H9 (cell line): ENCODE measurements around the gene BTLA. TPM values are rescaled to one million over a fixed set of nuclear protein-coding genes. Genes with fewer than 3 reads are reported as not detected.

ENCODE experiments used
- DNase-seq: peaks from one replicate; pipeline ENCODE4 v3.0.0-alpha.2; 2017
- H2AFZ ChIP-seq: one replicate; pipeline ENCODE4 v1.6.1; 2013; ENCODE audit warnings: mild to moderate bottlenecking, low read length, control low read depth, moderate library complexity
- H2AK5ac ChIP-seq: 2 replicates; pipeline ENCODE4 v1.6.1; 2013; ENCODE audit warnings: low read length, control low read depth, mixed read lengths; ENCODE audit not compliant: insufficient read length
- H2BK120ac ChIP-seq: one replicate; pipeline ENCODE4 v1.6.1; 2013; ENCODE audit warnings: low read depth, mild to moderate bottlenecking, low read length, control low read depth, inconsistent platforms; ENCODE audit not compliant: poor library complexity, severe bottlenecking
- H2BK12ac ChIP-seq: 2 replicates; pipeline ENCODE4 v1.6.1; 2013; ENCODE audit warnings: low read length, control low read depth, mixed read lengths, low read depth; ENCODE audit not compliant: insufficient read length
- H2BK15ac ChIP-seq: 2 replicates; pipeline ENCODE4 v1.6.1; 2013; ENCODE audit warnings: low read depth, low read length, control low read depth
- H2BK20ac ChIP-seq: one replicate; pipeline ENCODE4 v1.6.1; 2013; ENCODE audit warnings: low read depth, mild to moderate bottlenecking, low read length, control low read depth, inconsistent platforms; ENCODE audit not compliant: poor library complexity, severe bottlenecking
- H2BK5ac ChIP-seq: 2 replicates; pipeline ENCODE4 v1.6.1; 2013; ENCODE audit warnings: low read length, control low read depth, mixed read lengths; ENCODE audit not compliant: insufficient read length
- H3K14ac ChIP-seq: 2 replicates; pipeline ENCODE4 v1.6.1; 2013; ENCODE audit warnings: low read length, control low read depth; ENCODE audit not compliant: insufficient read depth
- H3K18ac ChIP-seq: 2 replicates; pipeline ENCODE4 v1.6.1; 2013; ENCODE audit warnings: low read depth, mild to moderate bottlenecking, mixed read lengths, low read length, control low read depth; ENCODE audit not compliant: insufficient read length
- H3K23ac ChIP-seq: 2 replicates; pipeline ENCODE4 v1.6.1; 2013; ENCODE audit warnings: low read length, control low read depth, mixed read lengths, low read depth; ENCODE audit not compliant: insufficient read length
- H3K23me2 ChIP-seq: 2 replicates; pipeline ENCODE4 v1.6.1; 2013; ENCODE audit warnings: low read depth, mild to moderate bottlenecking, mixed read lengths, low read length, control low read depth; ENCODE audit not compliant: insufficient read length, poor library complexity, severe bottlenecking
- H3K27ac ChIP-seq: 2 replicates; pipeline ENCODE4 v1.5.1; 2013; ENCODE audit warnings: low read length, control low read depth, mixed read lengths, low read depth; ENCODE audit not compliant: insufficient read length
- H3K27me3 ChIP-seq: 2 replicates; pipeline ENCODE4 v1.6.1; 2013; ENCODE audit warnings: low read length, control low read depth, inconsistent platforms; ENCODE audit not compliant: insufficient read depth
- H3K4ac ChIP-seq: 2 replicates; pipeline ENCODE4 v1.6.1; 2013; ENCODE audit warnings: low read depth, mild to moderate bottlenecking, control low read depth, inconsistent platforms, low read length, moderate library complexity
- H3K4me1 ChIP-seq: 2 replicates; pipeline ENCODE4 v1.6.1; 2013; ENCODE audit warnings: low read length, control low read depth, inconsistent platforms; ENCODE audit not compliant: insufficient read depth
- H3K4me2 ChIP-seq: 2 replicates; pipeline ENCODE4 v1.6.1; 2013; ENCODE audit warnings: low read length, control low read depth, mixed read lengths; ENCODE audit not compliant: insufficient read length, insufficient read depth
- H3K56ac ChIP-seq: 2 replicates; pipeline ENCODE4 v1.6.1; 2013; ENCODE audit warnings: low read depth, mild to moderate bottlenecking, mixed read lengths, low read length, control low read depth; ENCODE audit not compliant: insufficient read length
- H3K79me1 ChIP-seq: 2 replicates; pipeline ENCODE4 v1.6.1; 2013; ENCODE audit warnings: low read depth, mild to moderate bottlenecking, moderate library complexity, low read length, control low read depth, inconsistent platforms; ENCODE audit not compliant: insufficient read depth, poor library complexity, severe bottlenecking
- H3K79me2 ChIP-seq: 2 replicates; pipeline ENCODE4 v1.6.1; 2013; ENCODE audit warnings: low read length, control low read depth, inconsistent platforms; ENCODE audit not compliant: insufficient read depth
- H3K9ac ChIP-seq: 2 replicates; pipeline ENCODE4 v1.6.1; 2013; ENCODE audit warnings: low read length, control low read depth, mixed read lengths; ENCODE audit not compliant: insufficient read length; ENCODE audit errors: extremely low read depth
- H3K9me3 ChIP-seq: one replicate; pipeline ENCODE4 v1.6.1; 2013; ENCODE audit warnings: low read depth, low read length, inconsistent platforms; ENCODE audit not compliant: control insufficient read depth
- H3T11ph ChIP-seq: one replicate; pipeline ENCODE4 v1.6.1; 2013; ENCODE audit warnings: mild to moderate bottlenecking, low read length, control low read depth, inconsistent platforms
- H4K20me1 ChIP-seq: one replicate; pipeline ENCODE4 v1.6.1; 2013; ENCODE audit not compliant: control insufficient read depth, insufficient read length, insufficient read depth
- H4K5ac ChIP-seq: 2 replicates; pipeline ENCODE4 v1.6.1; 2013; ENCODE audit warnings: low read depth, mild to moderate bottlenecking, mixed read lengths, low read length, control low read depth; ENCODE audit not compliant: insufficient read length
- H4K8ac ChIP-seq: replicated peaks from 2 replicates; pipeline ENCODE4 v1.6.1; 2013; ENCODE audit warnings: low read length, control low read depth, mixed read lengths, low read depth; ENCODE audit not compliant: insufficient read length
- H4K91ac ChIP-seq: 2 replicates; pipeline ENCODE4 v1.6.1; 2013; ENCODE audit warnings: low read depth, mild to moderate bottlenecking, moderate library complexity, mixed read lengths, low read length, control low read depth; ENCODE audit not compliant: insufficient read length
- H3K27ac Mint-ChIP-seq, 3 experiments: 2 replicates in 2 of 3; 3 replicates in 1 of 3; pipeline ENCODE4 v1.8.0; 2020 to 2021; ENCODE audit warnings: mixed read lengths in 3 of 3, mild to moderate bottlenecking in 1 of 3, moderate library complexity in 1 of 3
- H3K27me3 Mint-ChIP-seq: 2 replicates; pipeline ENCODE4 v1.8.0; 2021; ENCODE audit warnings: low read depth, mild to moderate bottlenecking, moderate library complexity, mixed read lengths
- H3K36me3 Mint-ChIP-seq, 3 experiments: 2 replicates in 2 of 3; 3 replicates in 1 of 3; pipeline ENCODE4 v1.8.0; 2020 to 2021; ENCODE audit warnings: low read depth in 3 of 3, mixed read lengths in 3 of 3; ENCODE audit not compliant: insufficient read depth in 1 of 3
- H3K4me1 Mint-ChIP-seq, 2 experiments: 2 replicates each; pipeline ENCODE4 v1.8.0; 2020; ENCODE audit warnings: mixed read lengths in 2 of 2
- H3K4me3 Mint-ChIP-seq, 2 experiments: 2 replicates in 1 of 2; 3 replicates in 1 of 2; pipeline ENCODE4 v1.8.0; 2020 to 2021; ENCODE audit warnings: mild to moderate bottlenecking in 2 of 2, mixed read lengths in 2 of 2, moderate library complexity in 1 of 2
- H3K9me3 Mint-ChIP-seq, 2 experiments: 2 replicates in 1 of 2; 3 replicates in 1 of 2; pipeline ENCODE4 v1.8.0; 2020; ENCODE audit warnings: mild to moderate bottlenecking in 2 of 2, mixed read lengths in 2 of 2, moderate library complexity in 1 of 2
- WGBS: extraction: QIAGEN DNeasy Blood & Tissue Kit; methylation state at CpG from one replicate; pipeline ENCODE4 v1.1.7; 2013; ENCODE audit warnings: missing lambda C conversion rate, low lambda C conversion rate, mixed read lengths; ENCODE audit not compliant: insufficient read length; ENCODE audit errors: extremely low coverage; 5-methylcytosine and 5-hydroxymethylcytosine counted together
- total RNA-seq: library from RNA; stranded (reverse); gene quantifications from 2 replicates; pipeline ENCODE4 v1.2.1, GENCODE V29; 2021
- TF ChIP-seq, protein P1 (sequence below): fragments of 200-600 bp; sonication (generic); conservative IDR thresholded peaks from 3 replicates; pipeline ENCODE4 v1.8.0; 2021; ENCODE audit warnings: antibody characterized with exemption, mild to moderate bottlenecking

The BTLA gene
- total RNA-seq, 1 experiment from 2014 or later = not detected

GRCh38 chr3:112425858-112426750 lies 73.2 kb downstream of the BTLA start:
- no peak overlapping the region for H3K27ac ChIP-seq
- no peak overlapping the region for H2BK5ac ChIP-seq
- H3K4ac ChIP-seq = no peak overlapping the region
- Mint-ChIP-seq H3K4me1 (peaks cover 28 to 34% of the 10 kb centered on the region in 2 experiments), H3K27me3 (no peaks in the 10 kb centered on the region), H3K4me3 (peak overlapping the region in 1 of 2 experiments; percentile 7; a peak in 2 of 5 replicates), H3K27ac (peak overlapping the region; percentile 6 to 81 (median 57); a peak in 4 of 7 replicates), H3K9me3 (peaks cover 23 to 29% of the 10 kb centered on the region in 2 experiments), H3K36me3 (peaks cover 23 to 35% (median 24%) of the 10 kb centered on the region in 3 experiments)
- H2BK120ac ChIP-seq = no peak overlapping the region
- H2BK20ac ChIP-seq = peak overlapping the region; percentile 90
- H3K56ac ChIP-seq = no peak overlapping the region
- WGBS = no CpG with 5 or more reads among the region's 2 CpGs
- H2BK15ac ChIP-seq = no peak overlapping the region
- H2AK5ac ChIP-seq = no peak overlapping the region
- no peak overlapping the region for H4K5ac ChIP-seq
- H3K79me1 ChIP-seq = no peaks in the 10 kb centered on the region
- no peaks in the 10 kb centered on the region for H3K4me1 ChIP-seq
- H3K4me2 ChIP-seq = peak overlapping the region; percentile 51
- no peak overlapping the region for H3T11ph ChIP-seq
- H2BK12ac ChIP-seq = no peak overlapping the region
- no peaks in the 10 kb centered on the region for H3K27me3 ChIP-seq
- H2AFZ ChIP-seq = no peak overlapping the region
- TF ChIP-seq, protein P1, sequence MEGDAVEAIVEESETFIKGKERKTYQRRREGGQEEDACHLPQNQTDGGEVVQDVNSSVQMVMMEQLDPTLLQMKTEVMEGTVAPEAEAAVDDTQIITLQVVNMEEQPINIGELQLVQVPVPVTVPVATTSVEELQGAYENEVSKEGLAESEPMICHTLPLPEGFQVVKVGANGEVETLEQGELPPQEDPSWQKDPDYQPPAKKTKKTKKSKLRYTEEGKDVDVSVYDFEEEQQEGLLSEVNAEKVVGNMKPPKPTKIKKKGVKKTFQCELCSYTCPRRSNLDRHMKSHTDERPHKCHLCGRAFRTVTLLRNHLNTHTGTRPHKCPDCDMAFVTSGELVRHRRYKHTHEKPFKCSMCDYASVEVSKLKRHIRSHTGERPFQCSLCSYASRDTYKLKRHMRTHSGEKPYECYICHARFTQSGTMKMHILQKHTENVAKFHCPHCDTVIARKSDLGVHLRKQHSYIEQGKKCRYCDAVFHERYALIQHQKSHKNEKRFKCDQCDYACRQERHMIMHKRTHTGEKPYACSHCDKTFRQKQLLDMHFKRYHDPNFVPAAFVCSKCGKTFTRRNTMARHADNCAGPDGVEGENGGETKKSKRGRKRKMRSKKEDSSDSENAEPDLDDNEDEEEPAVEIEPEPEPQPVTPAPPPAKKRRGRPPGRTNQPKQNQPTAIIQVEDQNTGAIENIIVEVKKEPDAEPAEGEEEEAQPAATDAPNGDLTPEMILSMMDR = no peak
- H3K79me2 ChIP-seq = peaks cover 2% of the 10 kb centered on the region; the same call in 1 of the 2 replicates
- H4K8ac ChIP-seq = no peak overlapping the region
- H4K20me1 ChIP-seq = no peaks in the 10 kb centered on the region
- no peak overlapping the region for H3K18ac ChIP-seq
- no peaks in the 10 kb centered on the region for H3K9me3 ChIP-seq
- H3K9ac ChIP-seq = no peak overlapping the region
- no peak overlapping the region for H4K91ac ChIP-seq
- no peaks in the 10 kb centered on the region for H3K23me2 ChIP-seq
- no peak overlapping the region for H3K23ac ChIP-seq
- no peak for DNase-seq
- no peak overlapping the region for H3K14ac ChIP-seq
